Peyer's patch (tissue), 4 donors: ENCODE results near the gene LDLRAD4.

ENCODE experiments used
- POLR2A ChIP-seq, 2 donors: fragments of 450-650 bp; IDR thresholded peaks; one replicate each; pipeline ENCODE4 v1.5.1; 2017; ENCODE audit warnings: antibody characterized with exemption in 2 of 2, mild to moderate bottlenecking in 2 of 2, moderate library complexity in 2 of 2
- TF ChIP-seq, protein P1 (sequence below), 6 experiments: fragments of 450-650 bp in 4 of 6; fragments of 200-600 bp in 2 of 6; sonication (generic) in 1 of 6; IDR thresholded peaks; one replicate each; pipeline ENCODE4 v1.5.1; 2017 to 2019; ENCODE audit warnings: antibody characterized with exemption in 6 of 6, mild to moderate bottlenecking in 3 of 6, moderate library complexity in 1 of 6

DNA sequence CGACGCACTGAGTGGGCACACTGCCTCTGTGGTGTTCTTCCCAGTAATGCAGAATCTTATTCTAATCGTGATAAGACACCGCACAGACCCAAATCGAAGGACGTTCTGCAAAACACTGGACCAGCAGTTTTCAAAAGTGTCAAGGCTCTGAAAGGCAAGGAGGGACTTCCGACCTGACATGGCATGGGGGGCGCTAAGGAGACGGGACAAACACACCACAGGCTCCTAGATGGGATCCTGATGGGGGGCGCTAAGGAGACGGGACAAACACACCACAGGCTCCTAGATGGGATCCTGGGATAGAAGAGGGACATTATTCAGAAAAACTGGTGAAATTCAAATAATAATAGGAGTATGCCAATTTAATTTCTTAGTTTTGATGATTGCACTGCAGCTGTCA is 191.4 kb downstream of the LDLRAD4 start:
- TF ChIP-seq POLR2A (IDR thresholded peaks at IDR 0.05): no peak
- TF ChIP-seq, protein P1, sequence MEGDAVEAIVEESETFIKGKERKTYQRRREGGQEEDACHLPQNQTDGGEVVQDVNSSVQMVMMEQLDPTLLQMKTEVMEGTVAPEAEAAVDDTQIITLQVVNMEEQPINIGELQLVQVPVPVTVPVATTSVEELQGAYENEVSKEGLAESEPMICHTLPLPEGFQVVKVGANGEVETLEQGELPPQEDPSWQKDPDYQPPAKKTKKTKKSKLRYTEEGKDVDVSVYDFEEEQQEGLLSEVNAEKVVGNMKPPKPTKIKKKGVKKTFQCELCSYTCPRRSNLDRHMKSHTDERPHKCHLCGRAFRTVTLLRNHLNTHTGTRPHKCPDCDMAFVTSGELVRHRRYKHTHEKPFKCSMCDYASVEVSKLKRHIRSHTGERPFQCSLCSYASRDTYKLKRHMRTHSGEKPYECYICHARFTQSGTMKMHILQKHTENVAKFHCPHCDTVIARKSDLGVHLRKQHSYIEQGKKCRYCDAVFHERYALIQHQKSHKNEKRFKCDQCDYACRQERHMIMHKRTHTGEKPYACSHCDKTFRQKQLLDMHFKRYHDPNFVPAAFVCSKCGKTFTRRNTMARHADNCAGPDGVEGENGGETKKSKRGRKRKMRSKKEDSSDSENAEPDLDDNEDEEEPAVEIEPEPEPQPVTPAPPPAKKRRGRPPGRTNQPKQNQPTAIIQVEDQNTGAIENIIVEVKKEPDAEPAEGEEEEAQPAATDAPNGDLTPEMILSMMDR (IDR thresholded peaks at IDR 0.05): no peak
